Measurements from ENCODE around the gene GPC6.

- TF ChIP-seq EZH2 (IDR thresholded peaks at IDR 0.05; ENCODE audit: insufficient read depth, poor library complexity, severe bottlenecking): no peak
- TF ChIP-seq EZH2phosphoT487 (IDR thresholded peaks at IDR 0.05; ENCODE audit: insufficient read depth, low read depth): no peak
Observed at GRCh38 chr13:93786846-93787489, 560.4 kb downstream of the GPC6 start.

Measured in GM23248 (cell line).